GM23248 (cell line): ENCODE results near the gene C9.

Experiments
- EZH2 ChIP-seq: fragments of 200-600 bp; sonication (generic); IDR thresholded peaks from 2 replicates; pipeline ENCODE4 v1.6.1; 2018; ENCODE audit warnings: antibody characterized with exemption, mild to moderate bottlenecking; ENCODE audit not compliant: insufficient read depth, poor library complexity, severe bottlenecking
- EZH2phosphoT487 ChIP-seq: fragments of 200-600 bp; sonication (generic); IDR thresholded peaks from 2 replicates; pipeline ENCODE4 v1.6.1; 2018; ENCODE audit warnings: antibody characterized with exemption, moderate library complexity, mild to moderate bottlenecking, low read depth; ENCODE audit not compliant: insufficient read depth

DNA sequence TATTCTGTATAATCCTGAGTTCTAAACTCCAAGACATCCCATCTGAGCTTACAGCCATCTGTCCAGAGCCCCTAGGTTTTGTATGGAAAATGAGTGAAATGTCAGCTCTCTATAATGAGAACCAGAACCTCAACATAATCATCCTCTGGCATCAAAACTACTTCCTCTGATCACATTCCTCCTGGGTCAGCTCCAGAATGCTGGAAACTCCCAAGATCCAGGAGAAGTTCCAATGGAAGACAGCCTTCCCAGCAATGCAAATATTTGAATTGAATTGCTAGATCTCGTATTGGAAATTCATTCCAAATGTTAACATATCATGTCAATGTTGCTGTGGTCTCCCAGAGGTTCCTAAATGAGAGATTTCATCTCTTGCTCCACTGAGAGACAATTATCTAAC lies 23.8 kb downstream of the C9 start:
- no peak for TF ChIP-seq EZH2
- no peak for TF ChIP-seq EZH2phosphoT487
